Measurements from ENCODE around the gene AHRR.
"Not testable (repeated sequence)": the region's sequence is repeated elsewhere in the genome, so short reads cannot be mapped to it uniquely, and the experiment has no call there.

- not testable (repeated sequence) for TF ChIP-seq CTCF (conservative IDR thresholded peaks at IDR 0.05; ENCODE audit: low read depth, low read length); EZH2 (IDR thresholded peaks at IDR 0.05; ENCODE audit: low read length, unreplicated experiment); EZH2phosphoT487 (IDR thresholded peaks at IDR 0.05; ENCODE audit: borderline replicate concordance, low read length)
Measured at GRCh38 chr5:384576-384975, 63.1 kb downstream of the AHRR start.
